Lower leg skin (tissue), 3 donors: ENCODE data around the gene COX6A2.

Experiments
- CTCF ChIP-seq, 3 donors: fragments of 450-650 bp; IDR thresholded peaks; one replicate each; pipeline ENCODE4 v1.5.1; 2016; ENCODE audit warnings: antibody characterized with exemption in 3 of 3, mild to moderate bottlenecking in 3 of 3, moderate library complexity in 2 of 3
- POLR2A ChIP-seq, 2 donors: fragments of 450-650 bp; IDR thresholded peaks; one replicate each; pipeline ENCODE4 v1.6.1; 2016 to 2017; ENCODE audit warnings: antibody characterized with exemption in 2 of 2, mild to moderate bottlenecking in 1 of 2, moderate library complexity in 1 of 2

DNA sequence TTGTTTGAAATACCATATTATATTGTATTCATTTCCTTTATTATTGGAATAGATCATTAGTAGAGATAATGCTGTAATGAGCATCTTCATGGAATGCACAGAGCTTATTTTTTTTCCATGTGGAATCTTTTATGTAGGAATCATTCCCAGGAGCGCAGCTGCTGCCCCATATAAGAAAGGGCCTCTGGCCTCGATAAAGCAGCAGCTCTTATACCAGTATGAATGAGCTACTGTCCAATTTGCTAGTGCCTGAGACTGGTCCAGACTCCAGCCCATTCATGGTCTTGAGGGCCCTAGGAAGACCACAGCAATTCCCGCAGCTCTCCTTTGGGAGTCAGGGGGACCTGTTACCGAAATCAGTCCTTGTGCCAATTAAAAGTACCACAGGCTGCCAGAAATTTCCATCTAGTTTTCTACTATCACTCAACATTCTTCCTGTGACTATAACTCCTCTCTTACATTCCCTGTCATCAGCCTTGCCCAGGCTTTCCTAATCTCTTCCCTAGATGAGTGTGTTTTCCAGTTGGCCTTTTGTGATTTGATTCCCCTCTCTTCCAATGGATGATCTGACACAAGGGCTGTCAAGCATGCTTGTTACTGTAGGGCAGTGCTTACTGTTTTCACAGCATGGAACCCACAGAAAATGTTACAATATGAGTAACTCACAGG lies 12.5 kb upstream of the COX6A2 start:
- TF ChIP-seq CTCF (IDR thresholded peaks at IDR 0.05): no peak
- no peak for TF ChIP-seq POLR2A (IDR thresholded peaks at IDR 0.05)
